Thyroid gland (tissue), 4 donors: Measurements from ENCODE around the gene SURF1.

ENCODE experiments used
- POLR2A ChIP-seq, 2 donors: fragments of 450-650 bp; IDR thresholded peaks; one replicate each; pipeline ENCODE4 v1.6.1; 2017; ENCODE audit warnings: antibody characterized with exemption in 2 of 2, mild to moderate bottlenecking in 2 of 2, moderate library complexity in 1 of 2
- TF ChIP-seq, protein P1 (sequence below), 6 experiments: fragments of 200-600 bp in 3 of 6; fragments of 450-650 bp in 3 of 6; sonication (generic) in 3 of 6; IDR thresholded peaks; one replicate each; pipeline ENCODE4 v1.5.1; 2016 to 2019; ENCODE audit warnings: antibody characterized with exemption in 6 of 6, mild to moderate bottlenecking in 2 of 6, inconsistent platforms in 1 of 6, moderate library complexity in 1 of 6

DNA sequence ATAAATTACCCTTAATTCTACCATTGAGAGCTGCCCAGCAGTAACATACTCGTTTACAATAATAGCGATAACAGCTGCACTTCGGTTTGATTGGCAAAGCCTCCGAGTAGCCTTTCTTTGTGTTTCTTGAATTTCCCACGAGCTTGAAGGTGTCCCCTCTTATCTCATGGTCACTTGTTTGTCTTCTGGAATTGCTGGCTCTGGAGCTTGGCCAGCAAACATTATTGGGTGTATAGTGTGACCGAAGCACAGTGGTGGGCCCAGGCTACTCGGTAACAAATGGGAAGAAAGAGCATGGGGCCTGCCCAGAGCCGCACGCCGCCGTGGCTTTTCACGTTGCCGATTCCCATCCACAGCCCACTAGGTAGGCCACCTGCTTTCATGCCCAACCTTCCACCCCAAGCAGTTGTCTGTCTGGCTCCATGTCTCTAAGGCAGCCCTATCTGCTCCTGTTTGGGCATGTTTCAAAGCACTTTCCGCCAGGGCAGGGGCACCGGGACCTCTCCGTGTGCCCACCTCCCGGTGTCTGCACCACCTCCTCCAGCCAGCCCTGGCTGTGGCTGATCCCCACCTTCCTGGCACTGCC, 28.5 kb upstream of the SURF1 start:
- TF ChIP-seq, protein P1, sequence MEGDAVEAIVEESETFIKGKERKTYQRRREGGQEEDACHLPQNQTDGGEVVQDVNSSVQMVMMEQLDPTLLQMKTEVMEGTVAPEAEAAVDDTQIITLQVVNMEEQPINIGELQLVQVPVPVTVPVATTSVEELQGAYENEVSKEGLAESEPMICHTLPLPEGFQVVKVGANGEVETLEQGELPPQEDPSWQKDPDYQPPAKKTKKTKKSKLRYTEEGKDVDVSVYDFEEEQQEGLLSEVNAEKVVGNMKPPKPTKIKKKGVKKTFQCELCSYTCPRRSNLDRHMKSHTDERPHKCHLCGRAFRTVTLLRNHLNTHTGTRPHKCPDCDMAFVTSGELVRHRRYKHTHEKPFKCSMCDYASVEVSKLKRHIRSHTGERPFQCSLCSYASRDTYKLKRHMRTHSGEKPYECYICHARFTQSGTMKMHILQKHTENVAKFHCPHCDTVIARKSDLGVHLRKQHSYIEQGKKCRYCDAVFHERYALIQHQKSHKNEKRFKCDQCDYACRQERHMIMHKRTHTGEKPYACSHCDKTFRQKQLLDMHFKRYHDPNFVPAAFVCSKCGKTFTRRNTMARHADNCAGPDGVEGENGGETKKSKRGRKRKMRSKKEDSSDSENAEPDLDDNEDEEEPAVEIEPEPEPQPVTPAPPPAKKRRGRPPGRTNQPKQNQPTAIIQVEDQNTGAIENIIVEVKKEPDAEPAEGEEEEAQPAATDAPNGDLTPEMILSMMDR (IDR thresholded peaks at IDR 0.05), result no peak
- TF ChIP-seq POLR2A (IDR thresholded peaks at IDR 0.05), result no peak
